ENCODE results near the gene EXT2.

The EXT2 gene

DNA sequence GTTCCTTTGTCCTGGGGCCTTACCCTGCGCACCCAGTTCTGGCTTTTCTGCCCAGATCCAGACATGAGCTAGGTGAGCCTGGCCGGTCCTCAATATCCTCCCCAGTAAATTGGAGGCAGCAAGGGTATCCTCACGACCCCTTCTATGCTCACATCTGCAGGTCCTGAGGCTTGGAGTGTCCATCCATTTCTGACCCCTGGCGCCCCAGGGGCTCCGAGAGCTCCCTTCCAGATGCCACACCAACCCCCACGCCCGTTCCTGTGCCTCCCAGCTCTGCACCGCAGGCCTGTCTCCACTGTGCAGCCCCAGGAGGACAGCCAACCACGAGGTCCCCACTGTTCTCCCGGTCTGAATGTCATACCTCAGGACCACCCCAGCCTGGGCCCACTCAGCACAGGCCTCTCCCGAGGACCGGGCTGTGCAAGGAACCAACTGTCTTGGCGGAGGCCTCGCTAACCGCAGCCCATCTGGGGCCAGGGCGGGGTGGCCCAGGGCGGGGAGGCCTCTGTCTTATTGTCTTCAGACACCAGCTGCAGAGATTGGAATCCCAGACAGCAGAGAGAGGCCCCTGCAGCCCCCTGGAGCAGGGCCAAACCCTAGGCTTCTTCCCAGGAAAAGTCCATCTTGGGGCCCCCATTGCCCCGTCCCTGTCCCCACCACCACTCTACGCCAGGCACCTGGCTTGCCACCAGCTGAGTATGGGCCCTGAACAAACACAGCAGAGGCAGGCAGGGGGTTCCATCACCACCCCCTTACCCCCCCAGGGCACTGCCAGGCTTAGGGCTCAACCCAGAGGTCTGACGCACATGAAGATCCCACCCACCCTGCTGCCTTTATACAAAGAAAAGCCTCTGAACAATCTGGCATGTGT, 175.2 kb downstream of the EXT2 start:
- no peak for DNase-seq

DNA sequence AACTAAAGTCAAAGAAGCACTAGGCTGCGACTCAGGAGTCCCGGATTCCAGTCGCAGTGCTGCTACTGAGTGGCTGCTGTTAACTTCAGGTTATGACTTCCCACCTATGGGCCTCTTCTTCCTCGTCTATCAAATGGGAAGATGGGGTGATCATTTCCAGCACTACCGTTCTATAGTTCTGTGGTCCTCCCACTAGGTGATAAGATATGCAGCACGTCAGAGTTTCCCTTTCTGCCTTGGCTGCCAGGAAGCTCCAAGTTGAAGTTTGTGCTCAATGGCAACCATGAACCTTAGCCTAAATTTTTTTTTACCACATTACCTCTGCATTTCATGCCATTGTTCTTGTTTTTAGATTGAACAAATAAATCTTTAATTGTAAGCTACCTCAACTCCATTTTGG, 175.8 kb downstream of the EXT2 start:
- no peak for DNase-seq

DNA sequence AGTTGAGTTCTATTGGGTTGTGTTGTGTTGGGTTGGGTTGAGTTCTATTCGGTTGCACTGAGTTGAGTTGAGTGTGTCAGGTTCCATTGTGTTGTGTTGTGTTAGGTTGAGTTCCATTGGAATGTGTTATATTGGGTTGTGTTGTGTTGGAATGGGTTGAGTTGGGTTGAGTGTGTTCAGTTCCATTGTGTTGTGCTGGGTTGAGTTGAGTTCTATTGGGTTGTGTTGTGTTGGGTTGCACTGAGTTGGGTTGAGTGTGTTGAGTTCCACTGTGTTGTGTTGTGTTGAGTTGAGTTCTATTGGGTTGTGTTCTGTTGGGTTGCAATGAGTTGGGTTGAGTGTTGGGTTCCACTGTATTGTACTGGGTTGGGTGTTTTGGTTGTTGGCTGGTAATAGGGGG, 178.9 kb downstream of the EXT2 start:
- DNase-seq = no peak

DNA sequence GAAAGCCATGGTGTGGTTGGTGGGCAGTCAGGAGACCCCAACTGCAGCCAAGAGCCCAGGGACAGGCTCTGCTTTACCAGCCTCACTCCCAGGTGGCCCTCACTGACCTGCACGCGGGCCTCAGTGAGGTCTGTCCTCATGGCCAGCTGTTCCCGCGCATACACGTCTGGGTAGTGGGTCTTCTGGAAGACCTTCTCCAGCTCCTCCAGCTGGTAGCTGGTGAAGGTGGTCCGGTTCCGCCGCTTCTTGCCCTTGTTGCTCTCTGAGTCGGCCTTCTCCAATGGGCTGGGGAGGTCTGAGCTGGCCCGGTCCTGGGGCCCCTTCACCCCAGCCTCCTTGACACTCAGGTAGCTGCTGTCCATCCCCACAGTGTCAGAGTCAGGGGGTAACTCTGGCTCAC, 179.8 kb downstream of the EXT2 start:
- no peak for DNase-seq

DNA sequence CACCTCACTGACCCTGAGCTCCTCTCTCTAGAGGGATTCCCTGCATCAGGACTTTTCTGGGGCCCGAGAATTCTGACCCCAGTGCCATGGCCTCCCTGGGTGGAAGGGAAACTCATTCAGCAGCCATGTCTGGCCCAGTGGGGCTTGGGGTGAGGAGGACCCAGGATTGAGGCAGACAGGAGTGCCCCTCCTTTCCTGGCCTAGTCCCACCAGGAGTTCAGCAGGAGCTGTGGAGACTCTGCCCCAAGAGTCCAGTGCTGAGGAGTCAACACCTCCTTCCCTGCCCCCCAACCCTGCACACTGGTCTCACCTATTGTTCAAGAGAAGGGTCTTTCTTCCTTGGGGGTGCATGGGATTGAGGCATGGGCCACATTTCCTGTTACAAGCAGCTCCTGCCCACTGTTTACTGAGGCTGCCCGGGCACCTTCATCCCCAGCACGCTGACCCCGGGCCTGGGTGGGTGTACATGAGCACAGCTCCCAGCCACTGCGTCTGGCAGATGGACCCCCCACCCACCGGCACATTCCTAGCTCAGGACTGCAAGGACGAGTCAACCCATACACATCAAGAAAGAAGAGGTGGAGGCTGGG, 180.6 kb downstream of the EXT2 start:
- DNase-seq = no peak

DNA sequence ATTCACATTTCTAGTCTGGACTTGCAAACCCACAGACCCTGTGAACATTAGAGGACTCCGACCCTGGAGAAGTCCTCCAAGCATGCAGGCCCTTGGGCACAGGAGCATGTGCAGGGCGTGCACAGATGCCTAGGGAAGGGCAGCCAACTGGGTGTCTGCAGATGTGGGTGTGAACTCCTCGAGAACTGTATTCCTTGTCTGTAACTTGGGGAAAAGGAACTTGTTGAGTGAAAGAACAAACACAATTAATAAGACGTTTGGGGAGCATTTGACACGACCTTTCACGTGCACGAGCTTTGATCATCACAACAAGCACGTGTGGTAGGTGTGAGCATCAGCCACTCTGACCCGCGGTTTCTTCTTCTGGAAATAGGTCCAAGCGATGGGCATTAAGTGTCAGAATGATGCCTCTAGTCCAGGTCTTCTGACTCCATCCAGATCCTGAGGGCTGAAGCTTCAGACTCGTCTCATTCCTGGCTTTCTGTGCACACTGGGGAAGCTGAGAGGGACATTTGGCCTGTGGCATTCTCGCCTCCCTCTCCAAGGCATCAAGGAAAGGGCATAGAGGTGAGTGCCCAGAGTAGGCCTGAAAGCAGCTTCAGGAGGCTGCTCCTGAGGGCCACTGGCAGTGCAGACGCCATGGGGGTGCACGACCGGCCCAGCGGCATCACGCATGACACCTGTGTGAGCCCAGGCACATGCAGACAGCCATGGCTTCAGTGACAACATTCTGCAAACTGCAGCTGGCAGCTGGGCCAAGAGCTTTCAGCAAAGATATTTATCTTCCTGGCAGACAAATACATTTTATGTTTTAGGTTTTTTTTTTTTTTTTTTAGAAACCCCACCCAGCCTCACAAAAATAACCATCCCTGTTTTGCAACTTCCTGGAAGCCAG, 182.0 kb downstream of the EXT2 start:
- no peak for DNase-seq

DNA sequence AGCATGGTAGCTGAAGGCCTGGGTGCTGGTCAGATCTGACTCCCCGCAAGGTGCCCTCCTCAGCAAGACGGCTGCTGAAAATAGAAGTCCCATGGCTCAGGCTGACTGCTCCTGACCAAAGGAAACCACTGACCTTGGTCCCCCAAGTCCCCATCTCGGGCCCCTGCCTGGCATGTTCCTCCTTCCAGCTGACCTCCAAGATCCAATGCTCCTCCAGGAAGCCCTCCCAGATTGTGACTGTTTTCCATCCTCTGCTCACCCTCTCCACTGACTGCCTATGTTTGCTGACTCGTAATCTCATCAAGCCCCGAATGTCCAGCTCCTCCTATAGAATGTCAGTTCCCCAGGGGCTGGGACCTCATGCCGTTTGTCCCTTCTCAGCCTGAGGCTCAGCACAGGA, 184.0 kb downstream of the EXT2 start:
- no peak for DNase-seq

DNA sequence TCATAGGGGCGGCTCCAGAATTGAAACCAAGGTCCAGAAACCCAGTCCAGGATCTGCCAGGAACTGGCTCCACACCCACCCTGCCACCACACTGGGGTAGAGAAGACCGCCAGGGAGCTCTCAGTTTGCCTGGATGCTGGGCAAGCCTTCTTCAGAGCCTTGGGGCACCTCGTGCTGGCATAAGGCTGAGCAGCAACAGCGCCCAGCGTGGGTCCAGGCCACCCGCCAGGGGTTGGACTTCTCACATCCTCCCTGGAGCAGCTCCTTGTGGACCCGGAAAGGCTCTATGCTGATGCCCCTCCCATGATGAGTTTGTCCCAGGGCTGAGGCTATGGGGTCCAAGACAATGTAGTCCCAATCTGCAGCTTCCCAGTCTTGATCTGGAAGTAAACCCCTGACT, 184.8 kb downstream of the EXT2 start:
- no peak for DNase-seq

DNA sequence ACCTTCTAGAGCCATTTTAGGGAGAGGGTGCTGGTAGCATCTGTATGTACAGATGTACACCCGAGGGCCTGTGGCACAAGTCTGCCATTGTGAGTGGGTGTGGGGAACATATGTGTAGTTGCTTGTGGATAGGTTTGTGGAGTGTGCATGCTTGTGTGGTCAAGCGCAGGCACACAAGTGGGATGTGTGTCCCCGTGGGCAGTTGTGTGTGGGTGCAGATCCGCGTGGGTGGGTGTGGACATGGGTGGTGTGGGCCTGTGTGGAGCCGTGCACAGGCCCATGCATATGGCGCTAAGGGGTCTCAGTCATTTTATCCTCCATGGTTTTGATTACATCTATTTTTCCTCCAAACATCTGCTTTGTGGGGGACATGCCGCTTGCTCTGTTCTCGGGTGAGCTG, 185.7 kb downstream of the EXT2 start:
- no peak for DNase-seq

DNA sequence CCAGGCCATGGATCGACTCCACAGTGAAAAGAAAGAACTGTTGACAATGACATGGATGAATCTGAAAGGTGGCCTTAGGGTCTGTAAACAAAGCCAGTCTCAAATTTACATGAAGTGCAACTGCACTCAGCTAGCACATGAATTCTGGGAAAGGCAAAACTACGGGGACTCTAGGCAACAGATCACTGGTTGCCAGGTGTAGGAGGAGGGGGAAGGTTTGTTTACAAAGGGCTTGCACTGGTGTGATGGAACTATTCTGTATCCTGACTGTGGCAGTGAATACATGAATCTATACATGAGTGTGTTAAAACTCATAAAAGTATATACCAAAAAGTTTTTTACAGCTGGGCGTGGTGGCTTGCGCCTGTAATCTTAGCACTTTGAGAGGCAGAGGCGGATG, 187.1 kb downstream of the EXT2 start:
- no peak for DNase-seq

DNA sequence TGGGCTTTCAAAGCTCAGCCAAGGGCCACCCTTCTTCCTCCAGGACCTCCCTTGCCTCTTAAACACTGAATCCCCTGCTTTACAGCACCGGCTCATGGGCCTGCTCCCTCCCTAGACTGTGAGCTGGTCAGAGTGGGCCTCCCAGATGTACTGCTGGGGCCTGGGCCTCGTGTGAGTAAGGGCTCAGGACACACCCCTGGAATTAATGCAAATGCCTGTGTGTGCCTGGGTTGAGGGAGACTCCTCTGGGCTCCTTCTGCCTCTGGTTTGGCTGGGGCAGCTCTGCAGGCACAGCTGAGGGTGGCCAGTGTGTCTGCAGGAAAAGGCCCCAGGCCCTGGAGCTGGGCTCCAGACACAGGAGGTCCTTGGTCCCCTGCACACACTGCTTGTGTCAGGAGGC, 190.3 kb downstream of the EXT2 start:
- no peak for DNase-seq

DNA sequence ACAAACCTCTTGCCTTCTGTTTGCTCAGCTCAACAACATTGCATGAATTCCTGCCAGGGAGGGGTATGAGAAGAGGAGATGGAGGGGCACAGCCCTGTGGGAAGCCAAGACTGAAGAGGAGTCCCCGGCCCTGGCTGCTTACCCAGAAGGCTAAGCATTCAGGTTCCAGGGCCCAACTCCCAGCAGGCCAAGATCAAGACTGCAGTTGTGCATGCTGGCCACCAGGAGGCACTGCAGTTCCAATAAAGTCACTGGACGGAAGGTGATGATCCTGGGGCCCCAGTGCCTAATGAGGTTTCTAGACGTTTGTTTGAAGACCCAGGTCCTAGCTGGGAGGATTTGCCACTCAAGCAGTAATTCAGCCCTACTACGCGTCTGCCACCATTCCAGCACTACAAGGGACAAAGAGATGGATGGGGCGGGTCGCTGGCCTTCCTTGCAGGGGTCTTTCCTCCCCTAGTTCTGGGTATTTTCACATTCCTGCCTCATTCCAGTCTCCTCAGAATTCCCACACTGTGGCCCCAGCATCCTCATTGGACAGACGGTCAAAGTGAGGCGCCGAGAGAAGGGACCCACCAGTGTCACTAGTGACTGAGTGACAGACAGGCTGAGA, 190.9 kb downstream of the EXT2 start:
- peak; percentile 11 for DNase-seq

DNA sequence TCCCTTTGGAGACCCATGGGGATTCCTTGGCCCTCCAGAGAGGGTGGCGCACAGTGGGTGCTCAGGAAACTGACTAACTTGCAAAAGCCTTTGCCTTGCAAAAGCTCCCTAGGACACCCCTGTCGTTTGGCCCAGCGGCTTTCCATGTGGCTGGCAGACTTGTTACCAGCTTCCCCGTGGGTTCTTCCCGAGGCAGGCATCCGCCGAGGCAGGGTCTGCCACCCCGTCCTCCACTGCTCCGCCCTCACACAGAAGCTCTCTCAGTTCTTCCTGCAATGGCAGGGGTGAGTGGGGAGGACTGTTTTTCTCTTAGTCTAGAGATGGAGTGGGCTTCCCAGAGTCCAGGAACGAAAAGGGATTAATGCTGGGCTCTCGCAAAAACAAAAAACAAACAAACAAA, 191.4 kb downstream of the EXT2 start:
- no peak for DNase-seq

DNA sequence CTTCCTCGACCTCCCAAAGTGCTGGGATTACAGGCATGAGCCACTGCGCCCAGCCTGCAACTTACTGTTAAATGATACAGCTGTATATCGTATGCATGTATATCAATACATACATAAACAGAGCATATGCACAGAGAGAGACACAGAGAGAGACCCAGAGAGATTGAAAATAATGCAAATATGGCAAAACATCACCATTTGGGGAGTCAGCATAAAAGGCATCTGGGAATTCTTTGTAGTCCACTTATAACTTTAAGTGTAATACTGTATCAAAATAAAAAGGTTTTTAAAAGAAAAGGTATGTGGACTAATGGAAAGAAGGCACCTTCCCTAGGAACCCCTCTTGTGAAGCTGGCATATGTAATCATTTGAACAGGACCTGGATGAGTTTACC, 192.7 kb downstream of the EXT2 start:
- DNase-seq = no peak

DNA sequence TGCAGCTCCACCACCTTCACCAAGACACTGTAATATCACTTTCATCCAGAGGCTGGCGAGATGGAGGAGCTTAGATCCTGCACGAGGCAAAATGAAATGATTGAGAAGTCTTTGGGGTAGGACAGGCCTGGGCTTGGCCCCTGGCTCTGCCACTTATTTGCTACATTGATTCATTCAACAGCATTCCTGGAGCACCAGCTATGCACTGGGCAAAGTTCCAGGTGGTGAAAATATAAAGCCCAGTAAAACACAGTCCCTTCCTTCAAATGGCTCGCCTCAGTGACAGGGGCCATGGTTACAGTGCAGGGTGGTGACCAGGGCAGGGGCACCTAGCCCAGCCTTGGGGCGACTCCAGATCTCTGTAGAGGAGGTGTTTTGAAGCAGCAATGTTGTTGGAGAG, 194.7 kb downstream of the EXT2 start:
- DNase-seq = no peak
